GM12874 (cell line): ENCODE results near the gene TNNC1.

Experiments used
- TF ChIP-seq, protein P1 (sequence below): IDR thresholded peaks from 2 replicates; pipeline ENCODE4 v1.5.1; 2011; ENCODE audit warnings: low read depth, mild to moderate bottlenecking, control low read depth, low read length, moderate library complexity; ENCODE audit not compliant: insufficient read depth

TNNC1 gene

GRCh38 chr3:52494886-52495495, 41.1 kb upstream of the TNNC1 start, which contains the start of gene STAB1:
STAB1 (plus strand) TSS chr3:52495338; CDS start chr3:52495414, 76 bp downstream.
- TF ChIP-seq, protein P1, sequence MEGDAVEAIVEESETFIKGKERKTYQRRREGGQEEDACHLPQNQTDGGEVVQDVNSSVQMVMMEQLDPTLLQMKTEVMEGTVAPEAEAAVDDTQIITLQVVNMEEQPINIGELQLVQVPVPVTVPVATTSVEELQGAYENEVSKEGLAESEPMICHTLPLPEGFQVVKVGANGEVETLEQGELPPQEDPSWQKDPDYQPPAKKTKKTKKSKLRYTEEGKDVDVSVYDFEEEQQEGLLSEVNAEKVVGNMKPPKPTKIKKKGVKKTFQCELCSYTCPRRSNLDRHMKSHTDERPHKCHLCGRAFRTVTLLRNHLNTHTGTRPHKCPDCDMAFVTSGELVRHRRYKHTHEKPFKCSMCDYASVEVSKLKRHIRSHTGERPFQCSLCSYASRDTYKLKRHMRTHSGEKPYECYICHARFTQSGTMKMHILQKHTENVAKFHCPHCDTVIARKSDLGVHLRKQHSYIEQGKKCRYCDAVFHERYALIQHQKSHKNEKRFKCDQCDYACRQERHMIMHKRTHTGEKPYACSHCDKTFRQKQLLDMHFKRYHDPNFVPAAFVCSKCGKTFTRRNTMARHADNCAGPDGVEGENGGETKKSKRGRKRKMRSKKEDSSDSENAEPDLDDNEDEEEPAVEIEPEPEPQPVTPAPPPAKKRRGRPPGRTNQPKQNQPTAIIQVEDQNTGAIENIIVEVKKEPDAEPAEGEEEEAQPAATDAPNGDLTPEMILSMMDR: no peak

- TF ChIP-seq, protein P1: no peak
Observed at GRCh38 chr3:52494445-52494844, 40.6 kb upstream of the TNNC1 start.

- TF ChIP-seq, protein P1: no peak
Observed at GRCh38 chr3:52493232-52494017, 39.6 kb upstream of the TNNC1 start.

- TF ChIP-seq, protein P1: no peak
Observed at GRCh38 chr3:52492059-52492458, 38.2 kb upstream of the TNNC1 start.

DNA sequence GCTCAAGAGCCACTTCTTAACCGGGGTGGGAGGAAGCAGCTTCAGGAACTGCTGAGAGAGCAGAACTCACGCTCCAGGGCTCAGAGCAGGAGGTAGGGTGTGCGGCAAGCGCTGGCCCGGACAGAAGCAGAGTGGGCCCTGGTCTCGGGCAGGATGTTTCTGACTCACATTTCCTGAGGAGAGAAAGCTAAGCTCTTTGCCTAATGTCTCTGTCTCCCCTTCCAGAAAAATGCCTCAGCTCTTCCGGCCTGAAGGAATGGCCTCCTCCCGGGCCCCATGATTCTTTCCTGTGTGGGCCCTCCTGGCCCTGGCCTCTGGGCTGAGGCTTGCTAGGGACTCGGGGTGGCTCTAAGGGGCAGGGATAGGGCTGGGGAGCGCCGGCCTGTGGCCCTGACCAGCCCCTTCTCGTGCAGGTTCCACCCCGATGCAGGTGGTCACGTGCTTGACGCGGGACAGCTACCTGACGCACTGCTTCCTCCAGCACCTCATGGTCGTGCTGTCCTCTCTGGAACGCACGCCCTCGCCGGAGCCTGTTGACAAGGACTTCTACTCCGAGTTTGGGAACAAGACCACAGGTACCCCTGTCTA, 37.2 kb upstream of the TNNC1 start:
- TF ChIP-seq, protein P1: no peak

DNA sequence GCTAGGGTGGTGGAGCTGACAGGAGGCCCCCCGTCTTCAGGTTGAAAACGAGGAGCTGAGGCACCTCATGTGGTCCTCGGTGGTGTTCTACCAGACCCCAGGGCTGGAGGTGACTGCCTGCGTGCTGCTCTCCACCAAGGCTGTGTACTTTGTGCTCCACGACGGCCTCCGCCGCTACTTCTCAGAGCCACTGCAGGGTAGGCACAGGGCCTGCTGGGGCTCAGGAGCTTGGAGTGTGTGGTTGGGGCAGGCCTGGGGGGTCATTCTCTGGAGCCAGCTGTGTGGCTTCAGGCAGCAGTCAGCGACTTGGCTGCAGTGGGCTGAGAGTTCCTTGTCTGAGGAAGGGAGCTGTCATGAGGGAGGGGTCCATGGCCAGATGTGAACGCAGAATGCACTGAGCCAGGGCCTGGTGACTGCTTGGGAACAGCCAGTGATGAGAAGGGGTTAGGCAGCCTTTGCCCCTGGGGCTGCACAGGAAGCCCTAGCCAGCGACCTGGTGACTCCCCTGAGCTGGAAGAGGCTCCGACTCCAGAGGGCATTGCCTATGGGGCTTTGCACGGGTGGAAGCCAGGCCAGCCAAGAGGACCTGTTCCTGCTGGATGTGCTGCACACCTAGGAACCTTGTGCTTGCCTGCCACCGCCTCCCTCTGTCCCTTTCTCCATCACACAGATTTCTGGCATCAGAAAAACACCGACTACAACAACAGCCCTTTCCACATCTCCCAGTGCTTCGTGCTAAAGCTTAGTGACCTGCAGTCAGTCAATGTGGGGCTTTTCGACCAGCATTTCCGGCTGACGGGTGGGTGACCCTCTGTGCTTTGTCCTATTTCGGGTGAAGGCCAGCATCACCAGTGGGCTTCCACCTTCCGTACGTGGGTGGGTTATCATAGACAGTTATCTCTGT, 36.4 kb upstream of the TNNC1 start:
- TF ChIP-seq, protein P1: no peak

DNA sequence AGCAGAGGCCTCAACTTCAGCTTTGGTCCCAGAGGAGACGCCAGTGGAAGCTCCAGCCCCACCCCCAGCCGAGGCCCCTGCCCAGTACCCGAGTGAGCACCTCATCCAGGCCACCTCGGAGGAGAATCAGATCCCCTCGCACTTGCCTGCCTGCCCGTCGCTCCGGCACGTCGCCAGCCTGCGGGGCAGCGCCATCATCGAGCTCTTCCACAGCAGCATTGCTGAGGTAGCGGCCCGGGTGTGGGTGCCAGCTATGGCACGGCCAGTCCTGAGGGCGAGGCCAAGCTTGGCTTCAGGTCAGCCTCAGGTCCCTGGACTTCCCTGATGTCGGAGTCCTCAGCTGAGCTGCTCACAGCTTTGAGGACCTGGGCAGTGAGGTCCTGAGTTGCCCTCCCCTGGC, 35.6 kb upstream of the TNNC1 start:
- TF ChIP-seq, protein P1: no peak
